Natural killer cell (primary cell): Measurements from ENCODE around the gene LPCAT2. TPM values are rescaled to one million over a fixed set of nuclear protein-coding genes. Genes with fewer than 3 reads are reported as not detected.

Experiments
- ATAC-seq, 3 donors: fragments of 150-1000 bp in 2 of 3; fragments of 200-7000 bp in 1 of 3; cut with Tn5 transposase; 1 replicate in 1 of 3; 2 replicates in 2 of 3; pipeline ENCODE4 v1.10.0; 2021; ENCODE audit warnings: mild to moderate bottlenecking in 2 of 3, moderate library complexity in 2 of 3
- DNase-seq, 2 donors: peaks; one replicate each; pipeline versions ENCODE4 v3.0.0 to v3.0.0-alpha.2; 2013 to 2021; ENCODE audit warnings: mixed read lengths in 1 of 2
- H3K27ac ChIP-seq: one replicate; pipeline ENCODE4 v1.5.1; 2013; ENCODE audit warnings: mild to moderate bottlenecking, low read length
- H3K27me3 ChIP-seq: one replicate; pipeline ENCODE4 v1.6.1; 2013; ENCODE audit warnings: low read length; ENCODE audit not compliant: control insufficient read depth, insufficient read depth
- H3K36me3 ChIP-seq: one replicate; pipeline ENCODE4 v1.6.1; 2013; ENCODE audit warnings: low read length; ENCODE audit not compliant: control insufficient read depth, insufficient read depth
- H3K4me1 ChIP-seq: one replicate; pipeline ENCODE4 v1.6.1; 2013; ENCODE audit warnings: low read length; ENCODE audit not compliant: control insufficient read depth, insufficient read depth
- H3K4me3 ChIP-seq: one replicate; pipeline ENCODE4 v1.5.1; 2013; ENCODE audit warnings: low read length
- H3K9me3 ChIP-seq: one replicate; pipeline ENCODE4 v1.6.1; 2013; ENCODE audit warnings: low read length; ENCODE audit not compliant: control insufficient read depth, insufficient read depth
- H3K27ac Mint-ChIP-seq, 2 donors: one replicate each; pipeline ENCODE4 v1.8.0; 2022; ENCODE audit warnings: mild to moderate bottlenecking in 2 of 2, mixed read lengths in 2 of 2, moderate library complexity in 1 of 2
- H3K27me3 Mint-ChIP-seq, 2 donors: one replicate each; pipeline ENCODE4 v1.8.0; 2022; ENCODE audit warnings: low read depth in 2 of 2, mixed read lengths in 2 of 2
- H3K36me3 Mint-ChIP-seq: one replicate; pipeline ENCODE4 v1.8.0; 2022; ENCODE audit warnings: mixed read lengths
- H3K4me1 Mint-ChIP-seq, 2 donors: one replicate each; pipeline ENCODE4 v1.8.0; 2022; ENCODE audit warnings: mixed read lengths in 2 of 2
- H3K4me3 Mint-ChIP-seq: one replicate; pipeline ENCODE4 v1.8.0; 2022; ENCODE audit warnings: mild to moderate bottlenecking, moderate library complexity, mixed read lengths
- H3K9me3 Mint-ChIP-seq, 2 donors: one replicate each; pipeline ENCODE4 v1.8.0; 2022; ENCODE audit warnings: mixed read lengths in 2 of 2
- WGBS: methylation state at CpG from one replicate; pipeline ENCODE4 v1.1.7; 2013; ENCODE audit warnings: missing lambda C conversion rate; ENCODE audit not compliant: insufficient coverage; 5-methylcytosine and 5-hydroxymethylcytosine counted together
- intact Hi-C: fragments of 100-400 bp; cut with micrococcal nuclease; formaldehyde crosslinking; loops from one replicate; pipeline ENCODE4 v1.14.2; 2022
- total RNA-seq, 4 donors: library from RNA; stranded (reverse); fragments of 120-200 nt in 1 of 4; gene quantifications; one replicate each; pipeline versions ENCODE4 v1.2.3 to v1.2.4, GENCODE V29; 2013 to 2022
- TF ChIP-seq, protein P1 (sequence below): fragments of 200-600 bp; IDR thresholded peaks from one replicate; pipeline ENCODE4 v1.8.0; 2022; ENCODE audit warnings: antibody characterized with exemption

LPCAT2 gene
- total RNA-seq, 3 donors from 2014 or later (not counting 1 experiment from before 2014, with no cell fraction given) = 1.6 to 23.5 (median 3.1) TPM

DNA sequence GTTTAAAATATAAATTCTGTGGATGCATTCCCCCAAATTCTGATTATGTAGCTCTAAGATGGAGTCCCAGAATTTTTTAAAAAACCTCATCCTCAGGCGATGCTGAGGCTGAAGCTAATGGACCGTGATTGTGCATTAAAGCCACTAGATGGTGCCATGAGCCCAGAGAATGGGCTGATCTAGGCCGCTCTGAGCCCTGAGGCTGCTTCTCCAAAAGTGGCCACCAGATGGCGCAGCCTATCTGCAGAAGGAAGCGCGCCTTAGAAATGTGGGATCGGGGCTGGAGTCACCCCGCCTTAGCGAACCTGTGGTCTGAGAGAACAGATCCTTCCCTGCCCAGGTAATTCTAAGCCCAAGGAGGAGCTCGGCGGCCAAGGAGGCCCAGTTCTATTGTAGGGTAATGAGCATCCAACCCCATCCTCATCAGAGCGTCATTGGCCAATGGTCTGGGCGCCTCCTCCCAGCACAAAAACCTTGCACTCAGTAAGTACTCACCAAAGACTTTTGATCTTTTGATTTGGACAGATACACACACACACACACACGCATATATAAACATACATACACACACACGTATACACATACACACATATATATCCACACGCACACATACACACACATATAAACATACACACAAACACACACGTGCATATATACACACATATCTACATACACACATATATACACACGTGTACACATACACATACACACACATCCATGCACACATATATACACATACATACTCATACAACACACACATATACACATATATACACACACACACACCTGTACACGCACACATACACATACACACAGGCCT, 43.6 kb upstream of the LPCAT2 start:
- Mint-ChIP-seq H3K36me3 (no peaks in the 10 kb centered on the region), H3K4me1 (peaks cover 0 to 3% of the 10 kb centered on the region in 2 donors), H3K9me3 (no peaks in the 10 kb centered on the region), H3K4me3 (no peak overlapping the region), H3K27me3 (no peaks in the 10 kb centered on the region), H3K27ac (no peak overlapping the region)
- intact Hi-C loops = loop anchor here (1.0 to 5.0 kb wide), 3 partner anchors 237 to 1913 kb away; no protein-coding TSS in a partner anchor
- no peak overlapping the region for H3K27ac ChIP-seq
- no peaks in the 10 kb centered on the region for H3K9me3 ChIP-seq
- TF ChIP-seq, protein P1, sequence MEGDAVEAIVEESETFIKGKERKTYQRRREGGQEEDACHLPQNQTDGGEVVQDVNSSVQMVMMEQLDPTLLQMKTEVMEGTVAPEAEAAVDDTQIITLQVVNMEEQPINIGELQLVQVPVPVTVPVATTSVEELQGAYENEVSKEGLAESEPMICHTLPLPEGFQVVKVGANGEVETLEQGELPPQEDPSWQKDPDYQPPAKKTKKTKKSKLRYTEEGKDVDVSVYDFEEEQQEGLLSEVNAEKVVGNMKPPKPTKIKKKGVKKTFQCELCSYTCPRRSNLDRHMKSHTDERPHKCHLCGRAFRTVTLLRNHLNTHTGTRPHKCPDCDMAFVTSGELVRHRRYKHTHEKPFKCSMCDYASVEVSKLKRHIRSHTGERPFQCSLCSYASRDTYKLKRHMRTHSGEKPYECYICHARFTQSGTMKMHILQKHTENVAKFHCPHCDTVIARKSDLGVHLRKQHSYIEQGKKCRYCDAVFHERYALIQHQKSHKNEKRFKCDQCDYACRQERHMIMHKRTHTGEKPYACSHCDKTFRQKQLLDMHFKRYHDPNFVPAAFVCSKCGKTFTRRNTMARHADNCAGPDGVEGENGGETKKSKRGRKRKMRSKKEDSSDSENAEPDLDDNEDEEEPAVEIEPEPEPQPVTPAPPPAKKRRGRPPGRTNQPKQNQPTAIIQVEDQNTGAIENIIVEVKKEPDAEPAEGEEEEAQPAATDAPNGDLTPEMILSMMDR = peak; percentile 99
- peak; percentile 79 to 89 for DNase-seq
- no peak overlapping the region for H3K4me3 ChIP-seq
- H3K36me3 ChIP-seq = no peaks in the 10 kb centered on the region
- peak; percentile 96 to 100 (median 100) for ATAC-seq
- H3K4me1 ChIP-seq = peaks cover 2% of the 10 kb centered on the region
- no peaks in the 10 kb centered on the region for H3K27me3 ChIP-seq
- 40% methylated on average over 19 of the region's 19 CpGs for WGBS

DNA sequence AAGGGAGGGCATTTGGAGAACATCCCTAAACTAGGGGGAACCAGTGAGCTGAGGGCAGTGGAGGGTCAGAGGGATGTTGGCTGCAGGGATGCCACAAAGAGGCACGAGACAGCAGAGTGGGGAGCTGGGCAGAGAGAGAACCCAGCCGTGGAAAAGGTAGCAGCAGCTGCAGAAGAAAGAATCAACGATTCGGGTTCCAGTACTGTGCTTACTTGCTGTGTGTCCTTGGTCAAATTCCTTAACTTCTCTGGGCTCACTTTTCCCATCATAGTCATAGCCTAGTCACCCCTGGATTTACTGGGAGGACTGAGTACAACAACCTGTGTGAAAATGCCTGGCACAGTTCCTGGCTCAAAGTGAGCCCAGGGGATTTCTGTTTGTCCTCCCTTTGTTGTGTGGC, 42.7 kb upstream of the LPCAT2 start:
- H3K4me3 ChIP-seq = no peak overlapping the region
- peaks cover 0 to 3% of the 10 kb centered on the region in 2 donors for H3K4me1 Mint-ChIP-seq
- H3K27ac ChIP-seq = no peak overlapping the region
- H3K27ac Mint-ChIP-seq = no peak overlapping the region
- WGBS = 85% methylated on average over 4 of the region's 4 CpGs
- TF ChIP-seq, protein P1 = no peak
- no peak for DNase-seq
- peaks cover 2% of the 10 kb centered on the region for H3K4me1 ChIP-seq
- no peaks in the 10 kb centered on the region for H3K27me3 Mint-ChIP-seq
- no peaks in the 10 kb centered on the region for H3K9me3 Mint-ChIP-seq
- intact Hi-C loops = loop anchor here (5.0 kb wide), 2 partner anchors 236 to 1914 kb away; no protein-coding TSS in a partner anchor
- H3K36me3 Mint-ChIP-seq = no peaks in the 10 kb centered on the region
- H3K27me3 ChIP-seq = no peaks in the 10 kb centered on the region
- H3K4me3 Mint-ChIP-seq = no peak overlapping the region
- H3K36me3 ChIP-seq = no peaks in the 10 kb centered on the region
- H3K9me3 ChIP-seq = no peaks in the 10 kb centered on the region
- ATAC-seq = no peak

DNA sequence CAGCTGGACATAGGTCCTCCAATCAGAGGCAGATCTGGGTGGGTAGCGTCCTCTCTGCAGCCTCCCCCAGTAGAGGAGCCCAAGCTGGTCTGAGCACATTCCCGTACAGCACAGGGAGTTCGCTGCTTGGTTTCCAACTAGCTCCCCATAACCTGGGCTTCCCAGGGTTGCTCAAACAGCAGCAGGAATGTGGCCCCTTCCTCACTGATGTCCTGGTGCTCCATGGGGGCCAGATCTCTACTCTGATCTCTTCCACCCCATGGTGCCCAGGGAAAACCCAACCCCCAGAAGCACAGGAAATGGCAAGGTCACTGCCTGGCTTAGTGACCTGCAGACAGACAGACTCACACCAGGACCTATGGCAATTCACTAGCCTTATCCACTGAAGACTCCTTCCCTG, 41.0 kb upstream of the LPCAT2 start:
- ATAC-seq = no peak
- TF ChIP-seq, protein P1 = no peak

More for the DNA sequence above, 41.0 kb upstream of the LPCAT2 start:
- no peak overlapping the region for H3K27ac Mint-ChIP-seq
- H3K9me3 Mint-ChIP-seq = no peaks in the 10 kb centered on the region
- H3K27me3 Mint-ChIP-seq = no peaks in the 10 kb centered on the region
- Histone ChIP-seq H3K36me3 (no peaks in the 10 kb centered on the region), H3K4me3 (no peak overlapping the region), H3K9me3 (no peaks in the 10 kb centered on the region), H3K27me3 (no peaks in the 10 kb centered on the region), H3K4me1 (peaks cover 2% of the 10 kb centered on the region), H3K27ac (no peak overlapping the region)
- H3K36me3 Mint-ChIP-seq = no peaks in the 10 kb centered on the region
- 98% methylated on average over 3 of the region's 3 CpGs for WGBS
- H3K4me3 Mint-ChIP-seq = no peak overlapping the region
- peaks cover 0 to 3% of the 10 kb centered on the region in 2 donors for H3K4me1 Mint-ChIP-seq
- DNase-seq = no peak
- intact Hi-C loops = loop anchor here (5.0 kb wide), 2 partner anchors 234 to 1916 kb away; no protein-coding TSS in a partner anchor
